NOMO-1 treated with DMSO at 0.1 percent for 48 hours (cell line): ENCODE results near the gene MEGF8.

Experiments
- DNase-seq: peaks from one replicate; lab custom pipeline; 2025; ENCODE audit not compliant: unreplicated experiment; lab: John Stamatoyannopoulos, UW

Gene MEGF8

DNA sequence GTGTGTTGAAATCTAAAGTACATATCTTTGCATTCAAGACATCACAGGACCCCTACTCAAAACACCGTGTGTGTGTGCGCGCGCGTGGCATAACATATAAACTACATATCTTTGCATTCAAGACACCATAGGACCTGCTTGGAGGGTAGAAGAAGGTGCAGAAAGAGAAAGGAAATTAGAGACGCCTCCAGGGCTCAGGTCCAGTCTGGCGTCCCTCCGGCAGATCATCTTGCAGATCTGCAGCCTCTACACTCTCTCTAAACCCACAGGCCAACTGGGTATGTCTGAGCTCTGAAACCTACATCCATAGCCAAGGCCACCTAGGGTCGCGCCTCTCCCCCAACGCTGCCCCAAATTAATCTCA lies 22.4 kb upstream of the MEGF8 start:
- no peak for DNase-seq

GRCh38 chr19:42303876-42304275 lies 21.6 kb upstream of the MEGF8 start:
- DNase-seq = no peak

GRCh38 chr19:42306646-42307045 lies 18.8 kb upstream of the MEGF8 start:
- DNase-seq = no peak

DNA sequence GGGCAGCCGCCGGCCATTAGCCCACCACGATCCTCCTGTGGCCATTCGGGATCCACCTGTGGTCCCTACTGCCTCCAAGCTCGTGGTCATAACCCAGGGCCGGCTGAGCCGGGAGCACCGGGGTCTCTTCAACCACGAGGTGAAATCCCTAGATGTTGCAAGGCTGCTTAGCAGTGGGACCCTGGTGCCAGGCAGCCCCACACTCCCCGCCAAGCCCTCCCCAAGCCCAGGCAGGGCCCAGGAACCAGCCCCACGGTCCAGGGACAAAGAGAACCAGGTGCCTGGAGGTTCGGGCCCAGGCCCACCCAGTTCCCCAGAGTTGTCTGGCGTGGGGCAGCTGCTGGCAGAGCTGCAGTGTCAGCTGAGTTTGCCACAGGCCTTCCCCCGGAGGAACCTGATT lies 15.7 kb upstream of the MEGF8 start:
- no peak for DNase-seq

GRCh38 chr19:42311657-42312056 lies 13.8 kb upstream of the MEGF8 start:
- no peak for DNase-seq

- no peak for DNase-seq
Observed at GRCh38 chr19:42312370-42312769, 13.1 kb upstream of the MEGF8 start.

DNA sequence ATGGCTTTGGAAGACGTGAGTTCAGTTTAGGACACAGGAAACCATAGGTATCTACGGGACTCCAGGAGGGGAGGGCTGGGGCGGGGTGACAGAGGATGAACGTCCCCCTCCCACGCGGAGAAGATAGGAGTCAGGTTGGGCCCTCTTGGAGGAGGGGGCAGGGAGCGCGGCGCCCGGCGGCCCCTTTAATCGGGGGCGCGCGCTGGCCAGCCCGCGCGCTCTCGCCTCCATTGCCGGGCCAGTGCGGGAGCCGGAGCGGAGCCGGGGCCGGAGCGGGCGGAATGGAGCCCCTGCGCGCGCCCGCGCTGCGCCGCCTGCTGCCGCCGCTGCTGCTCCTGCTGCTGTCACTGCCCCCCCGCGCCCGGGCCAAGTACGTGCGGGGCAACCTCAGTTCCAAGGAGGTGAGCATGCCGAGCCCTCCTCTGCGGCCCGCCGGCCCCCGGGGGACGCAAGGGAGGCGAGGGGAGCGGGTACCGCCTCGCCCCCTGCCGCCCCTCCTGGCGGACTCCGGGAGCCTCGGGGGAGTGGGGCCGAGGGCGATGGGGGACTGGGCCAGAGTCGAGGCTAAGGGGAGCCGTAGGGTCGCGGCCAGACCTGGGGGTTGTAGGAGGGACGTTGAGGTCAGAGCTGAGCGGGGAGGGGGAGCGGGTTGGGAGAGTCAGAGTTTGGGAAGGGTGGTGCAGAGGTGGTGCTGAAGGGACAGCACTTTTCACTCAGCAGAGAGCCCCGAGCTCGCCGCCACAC lies 12.2 kb upstream of the MEGF8 start, which contains the start of gene TMEM145:
TMEM145 (plus strand) TSS at position 214 of the 744 bp plus-strand sequence; CDS start at position 282, 68 bp downstream.
- peak; percentile 54 for DNase-seq

DNA sequence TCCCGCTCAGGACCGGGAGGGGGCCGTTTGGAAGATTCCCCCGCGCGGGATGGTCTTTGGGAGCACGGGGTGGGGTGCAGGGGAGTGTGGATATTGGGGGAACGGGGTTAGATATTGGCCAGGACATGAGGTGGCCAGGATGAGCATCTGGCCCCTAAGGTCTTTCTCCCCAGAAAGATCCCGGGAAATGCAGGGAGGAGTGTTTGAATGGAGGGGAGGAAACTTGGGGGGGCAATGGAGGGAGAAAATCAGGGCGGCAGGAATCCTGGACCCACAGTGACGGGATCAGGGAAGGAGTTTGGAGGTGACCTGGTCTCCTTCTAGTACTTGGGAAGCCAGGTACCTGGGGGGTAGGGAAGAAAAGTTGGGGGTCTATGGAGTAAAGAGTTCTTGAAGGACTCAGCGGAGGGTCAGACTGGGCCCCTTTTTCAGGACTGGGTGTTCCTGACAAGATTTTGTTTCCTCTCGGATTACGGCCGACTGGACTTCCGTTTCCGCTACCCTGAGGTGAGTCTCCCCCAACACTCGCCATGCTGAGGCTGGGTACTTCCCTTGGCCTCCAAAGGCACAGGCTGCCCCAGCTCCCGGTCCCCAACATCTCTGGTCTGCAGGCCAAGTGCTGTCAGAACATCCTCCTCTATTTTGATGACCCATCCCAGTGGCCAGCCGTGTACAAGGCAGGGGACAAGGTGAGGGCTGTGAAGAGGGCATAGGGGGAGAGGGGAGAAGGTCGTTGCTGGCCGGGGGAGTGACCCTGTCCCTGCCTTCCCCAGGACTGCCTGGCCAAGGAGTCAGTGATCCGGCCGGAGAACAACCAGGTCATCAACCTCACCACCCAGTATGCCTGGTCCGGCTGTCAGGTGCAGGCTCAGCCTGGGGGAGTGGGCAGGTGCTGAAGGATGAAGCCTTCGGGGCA lies 11.3 kb upstream of the MEGF8 start:
- no peak for DNase-seq

DNA sequence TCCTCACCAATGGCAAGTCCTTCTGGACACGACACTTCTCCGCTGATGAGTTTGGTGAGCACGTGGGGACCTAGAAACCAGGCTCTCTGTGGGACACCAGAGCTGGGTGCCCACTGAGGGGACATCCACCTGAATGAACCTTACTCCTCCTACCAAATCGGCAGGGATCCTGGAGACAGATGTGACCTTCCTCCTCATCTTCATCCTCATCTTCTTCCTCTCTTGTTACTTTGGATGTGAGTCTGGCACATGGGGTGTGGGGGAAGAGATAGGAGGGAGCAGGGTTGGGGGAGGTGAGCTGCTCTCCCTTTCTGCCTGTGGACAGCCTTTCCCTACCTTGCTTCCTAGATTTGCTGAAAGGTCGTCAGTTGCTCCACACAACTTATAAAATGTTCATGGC lies 10.4 kb upstream of the MEGF8 start:
- no peak for DNase-seq

GRCh38 chr19:42316223-42317211 lies 8.9 kb upstream of the MEGF8 start:
- DNase-seq = peak; percentile 59

GRCh38 chr19:42317535-42317934 lies 7.9 kb upstream of the MEGF8 start:
- DNase-seq = no peak

DNA sequence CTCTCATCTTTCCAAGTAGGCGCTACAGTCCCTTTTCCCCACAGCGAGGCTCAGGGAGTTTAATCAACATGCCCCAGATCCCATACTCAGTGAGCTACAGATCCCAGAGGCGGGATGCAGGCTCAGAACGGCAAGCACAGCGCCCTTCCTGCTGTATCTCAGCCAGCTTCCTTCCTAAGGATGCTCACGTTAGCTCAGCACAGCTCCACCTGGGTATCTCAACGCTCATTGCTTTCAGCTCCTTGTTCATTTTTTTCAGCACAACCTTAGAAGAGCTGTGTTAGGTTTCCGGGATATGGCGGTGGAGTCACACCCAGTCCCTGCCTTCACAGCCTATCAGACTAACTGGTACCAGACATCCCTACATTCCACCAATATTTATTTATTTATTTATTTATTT lies 3.1 kb upstream of the MEGF8 start:
- no peak for DNase-seq

DNA sequence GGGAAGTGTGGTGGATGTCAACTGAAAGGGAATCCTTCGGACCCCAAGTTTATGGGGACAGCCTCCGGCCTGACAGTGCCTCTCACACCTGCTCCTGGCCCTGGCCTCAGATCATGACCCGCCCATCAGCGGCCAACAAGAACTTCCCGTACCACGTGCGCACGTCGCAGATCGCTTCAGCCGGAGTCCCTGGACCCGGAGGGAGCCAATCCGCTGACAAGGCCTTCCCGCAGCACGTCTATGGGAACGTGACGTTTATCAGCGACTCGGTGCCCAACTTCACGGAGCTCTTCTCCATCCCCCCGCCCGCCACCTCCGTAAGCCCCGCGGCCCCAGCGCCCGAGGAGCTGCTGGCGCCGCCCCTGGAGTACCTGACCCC lies 2.0 kb upstream of the MEGF8 start:
- DNase-seq = no peak

GRCh38 chr19:42323852-42324654 lies 1.4 kb upstream of the MEGF8 start:
- DNase-seq = peak; percentile 22

DNA sequence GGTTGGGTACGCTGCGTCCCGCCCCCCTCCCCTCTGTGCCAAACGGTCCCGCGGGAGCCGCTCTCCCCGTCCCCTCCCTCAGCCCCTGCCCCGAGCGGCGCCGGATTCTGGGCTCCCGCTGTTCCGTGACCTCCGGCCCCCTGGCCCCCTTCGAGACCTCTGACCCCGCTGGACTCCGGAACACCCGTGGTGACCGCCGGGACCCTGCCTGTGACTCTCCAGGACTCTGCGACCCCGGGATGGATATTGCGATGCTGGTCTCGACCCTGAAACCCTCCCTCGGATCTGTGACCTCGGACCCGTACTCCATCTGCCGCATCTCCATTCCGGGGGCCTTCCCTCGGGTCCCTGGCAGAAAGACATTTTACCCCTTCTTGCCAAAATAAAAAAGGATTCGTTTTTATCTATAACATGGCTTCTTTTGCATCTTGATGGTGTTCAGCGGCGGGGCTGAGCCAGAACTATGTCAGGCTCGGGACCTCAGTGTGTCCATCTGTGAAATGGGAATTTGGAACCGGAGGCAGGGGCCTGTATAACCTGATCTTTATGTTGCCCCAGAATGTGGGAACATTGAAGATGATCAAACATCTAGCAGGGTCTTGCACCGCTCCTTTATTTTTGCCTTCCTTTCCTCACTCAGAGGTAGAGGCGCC lies 654 bp upstream of the MEGF8 start:
- DNase-seq = no peak

DNA sequence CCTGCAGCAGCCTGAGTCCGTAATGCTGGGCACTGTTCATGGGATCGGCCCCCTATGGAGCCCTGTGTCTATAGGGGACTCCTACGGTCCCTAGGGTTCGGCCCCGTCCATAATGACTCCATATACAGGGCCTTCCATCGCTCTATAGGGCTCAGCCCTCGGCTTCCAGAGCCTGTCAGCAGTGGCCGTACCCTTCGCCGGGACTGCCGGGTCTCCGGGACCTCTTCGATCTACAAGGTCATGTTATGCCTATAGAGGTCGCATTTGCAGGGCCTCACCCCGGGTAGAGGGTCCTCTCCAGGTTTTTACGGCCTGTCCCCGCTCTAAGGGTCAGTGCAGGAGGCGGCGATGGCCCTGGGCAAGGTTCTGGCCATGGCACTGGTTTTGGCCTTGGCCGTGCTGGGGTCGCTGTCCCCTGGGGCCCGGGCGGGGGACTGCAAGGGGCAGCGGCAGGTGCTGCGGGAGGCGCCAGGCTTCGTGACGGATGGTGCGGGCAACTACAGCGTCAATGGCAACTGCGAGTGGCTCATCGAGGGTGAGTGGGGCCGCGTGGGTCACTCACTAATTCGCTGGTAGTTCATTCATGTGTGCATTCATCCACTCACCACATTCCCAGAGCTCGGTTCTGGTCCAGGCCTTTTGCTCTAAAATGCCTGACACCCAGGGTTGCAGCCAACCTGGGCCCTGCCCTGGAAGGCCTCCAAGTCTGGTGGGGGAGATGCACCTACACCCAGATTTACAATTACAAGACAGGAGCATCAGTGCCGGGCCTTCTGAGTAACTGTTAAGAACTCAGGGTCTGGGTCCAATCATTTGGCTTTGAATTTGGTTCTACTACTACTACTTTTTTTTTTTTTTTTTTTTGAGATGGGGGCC lies 699 bp downstream of the MEGF8 start:
- peak; percentile 25 for DNase-seq

DNA sequence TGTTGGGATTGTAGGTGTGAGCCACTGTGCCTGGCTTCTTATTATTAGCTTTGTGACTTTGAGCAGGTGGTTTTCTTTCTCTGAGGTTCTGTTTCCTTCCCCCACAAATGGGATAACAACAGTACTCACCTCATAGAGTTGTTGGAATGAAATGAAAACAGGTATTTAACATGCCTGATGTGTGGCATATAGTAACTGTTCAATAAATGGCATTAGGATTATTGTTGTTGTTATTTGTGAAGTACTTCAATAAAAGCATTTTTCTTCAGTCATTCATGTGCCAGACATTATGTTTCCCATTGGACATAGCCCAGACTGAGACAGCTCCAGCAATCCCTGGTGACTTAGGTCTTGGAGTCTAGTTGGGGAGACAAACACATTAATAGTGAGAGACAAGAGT lies 1.5 kb downstream of the MEGF8 start:
- DNase-seq = no peak

DNA sequence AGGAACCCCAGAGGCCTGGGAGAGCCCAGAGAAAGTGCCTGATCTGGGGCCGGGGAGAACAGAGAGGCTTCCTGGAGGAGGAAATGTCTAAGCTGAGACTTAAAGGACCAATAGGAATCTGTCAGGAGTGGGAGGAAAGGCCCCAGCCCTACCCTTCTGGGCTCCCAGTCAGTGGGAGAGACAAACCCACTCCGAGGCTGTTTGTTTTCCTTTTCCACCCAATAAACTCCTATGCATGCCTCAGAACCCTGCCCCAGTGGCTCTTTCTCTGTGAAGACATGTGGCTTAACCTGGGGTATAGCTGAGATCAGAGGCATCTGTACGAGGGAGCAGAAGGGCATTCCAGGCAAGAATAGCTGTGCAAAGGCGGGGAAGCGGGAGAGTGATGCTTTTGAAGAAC lies 1.9 kb downstream of the MEGF8 start:
- no peak for DNase-seq

GRCh38 chr19:42328106-42328505 lies 2.7 kb downstream of the MEGF8 start:
- DNase-seq = no peak
